Right lobe of liver (tissue), 4 donors: Measurements from ENCODE around the gene MAP7D1.

Experiments
- CTCF ChIP-seq, 4 donors: fragments of 200-600 bp in 3 of 4; fragments of 450-650 bp in 1 of 4; IDR thresholded peaks; one replicate each; pipeline versions ENCODE4 v1.5.1 to v1.8.0; 2016 to 2022; ENCODE audit warnings: antibody characterized with exemption in 4 of 4, mild to moderate bottlenecking in 2 of 4
- POLR2A ChIP-seq: fragments of 450-650 bp; IDR thresholded peaks from one replicate; pipeline ENCODE4 v1.6.1; 2017; ENCODE audit warnings: antibody characterized with exemption, mild to moderate bottlenecking
- donor health status: DM: no; HTN: no; CAD: no.
- donor health status: DM: no; HTN: no; CAD: no.
- donor health status: DM: no; HTN: yes; CAD: no.

GRCh38 chr1:36176106-36176949 is 20.4 kb downstream of the MAP7D1 start:
- TF ChIP-seq CTCF (IDR thresholded peaks at IDR 0.05) = no peak
- no peak for TF ChIP-seq POLR2A
